22Rv1 (cell line): Measurements from ENCODE around the gene TACC2.

Source experiments
- CTCF ChIP-seq: fragments of 450-650 bp; IDR thresholded peaks from 2 replicates; pipeline ENCODE4 v1.5.1; 2017; ENCODE audit warnings: mild to moderate bottlenecking
- ZFX ChIP-seq: fragments of 450-650 bp; IDR thresholded peaks from 2 replicates; pipeline ENCODE4 v1.6.1; 2017; ENCODE audit warnings: antibody characterized with exemption, borderline replicate concordance

- TF ChIP-seq CTCF (no peak), ZFX (no peak)
These were observed 205.3 kb downstream of the TACC2 start for GRCh38 chr10:122194251-122194650.
